ENCODE data around the gene CA6. TPM values are rescaled to one million over a fixed set of nuclear protein-coding genes. Genes with fewer than 3 reads are reported as not detected.

CA6 gene
- polyA plus RNA-seq, 4 donors = 0.06 to 0.26 (median 0.16) TPM; not detected in 1

Other genes starting within 250 kb of the CA6 start
- 100 to 1,000 TPM; 118 to 175 (median 139) TPM for gene RERE, start 128.2 kb upstream of the CA6 start, polyA plus RNA-seq (ENCODE audit: insufficient read length in 4 of 4)
- 100 to 1,000 TPM; 849 to 946 (median 881) TPM for gene ENO1, start 67.2 kb upstream of the CA6 start, polyA plus RNA-seq (ENCODE audit: insufficient read length in 4 of 4)
- not detected for gene SLC2A7, start 80.6 kb downstream of the CA6 start, polyA plus RNA-seq (ENCODE audit: insufficient read length in 4 of 4)
- gene SLC2A5, start 123.8 kb downstream of the CA6 start, polyA plus RNA-seq (ENCODE audit: insufficient read length in 4 of 4) = 1 to 10 TPM in 2 of 4 donors, under 1 TPM in 2; 0.60 to 1.1 (median 0.90) TPM
- gene GPR157, start 183.2 kb downstream of the CA6 start, polyA plus RNA-seq (ENCODE audit: insufficient read length in 4 of 4) = 1 to 10 TPM; 1.3 to 3.0 (median 1.4) TPM